ENCODE measurements around the gene GGACT.

- no peak for TF ChIP-seq PRDM4 (tag by site-specific recombination; IDR thresholded peaks at IDR 0.05)
- no peak for TF ChIP-seq CTCF (tag by site-specific recombination; IDR thresholded peaks at IDR 0.05)
- no peak for TF ChIP-seq GLIS1 (tag by site-specific recombination; IDR thresholded peaks at IDR 0.05)
- TF ChIP-seq YY1 (tag by site-specific recombination; IDR thresholded peaks at IDR 0.05) = no peak
- no peak for TF ChIP-seq ZNF398 (tag by site-specific recombination; IDR thresholded peaks at IDR 0.05)
- no peak for TF ChIP-seq ZNF76 (tag by site-specific recombination; IDR thresholded peaks at IDR 0.05; ENCODE audit: borderline replicate concordance, low read depth)
- TF ChIP-seq KLF1 (tag by site-specific recombination; IDR thresholded peaks at IDR 0.05) = no peak
- no peak for TF ChIP-seq REST (tag by site-specific recombination; IDR thresholded peaks at IDR 0.05)
These were observed 51.9 kb downstream of the GGACT start for GRCh38 chr13:100536643-100537180.
